D721Med (cell line): Measurements from ENCODE around the gene WDR70.

Experiments
- DNase-seq: peaks from one replicate; pipeline ENCODE4 v3.0.0; 2011; ENCODE audit warnings: low spot score; ENCODE audit not compliant: insufficient read length
- FAIRE-seq: peaks from 2 replicates; lab custom pipeline; 2011; peaks lifted over from hg19 to GRCh38; lab: Jason Lieb, UNC
- TF ChIP-seq, protein P1 (sequence below): IDR thresholded peaks from 2 replicates; pipeline ENCODE4 v1.5.1; 2012; ENCODE audit warnings: mild to moderate bottlenecking, control low read depth; ENCODE audit not compliant: insufficient read depth; ENCODE audit errors: missing control alignments

The WDR70 gene

DNA sequence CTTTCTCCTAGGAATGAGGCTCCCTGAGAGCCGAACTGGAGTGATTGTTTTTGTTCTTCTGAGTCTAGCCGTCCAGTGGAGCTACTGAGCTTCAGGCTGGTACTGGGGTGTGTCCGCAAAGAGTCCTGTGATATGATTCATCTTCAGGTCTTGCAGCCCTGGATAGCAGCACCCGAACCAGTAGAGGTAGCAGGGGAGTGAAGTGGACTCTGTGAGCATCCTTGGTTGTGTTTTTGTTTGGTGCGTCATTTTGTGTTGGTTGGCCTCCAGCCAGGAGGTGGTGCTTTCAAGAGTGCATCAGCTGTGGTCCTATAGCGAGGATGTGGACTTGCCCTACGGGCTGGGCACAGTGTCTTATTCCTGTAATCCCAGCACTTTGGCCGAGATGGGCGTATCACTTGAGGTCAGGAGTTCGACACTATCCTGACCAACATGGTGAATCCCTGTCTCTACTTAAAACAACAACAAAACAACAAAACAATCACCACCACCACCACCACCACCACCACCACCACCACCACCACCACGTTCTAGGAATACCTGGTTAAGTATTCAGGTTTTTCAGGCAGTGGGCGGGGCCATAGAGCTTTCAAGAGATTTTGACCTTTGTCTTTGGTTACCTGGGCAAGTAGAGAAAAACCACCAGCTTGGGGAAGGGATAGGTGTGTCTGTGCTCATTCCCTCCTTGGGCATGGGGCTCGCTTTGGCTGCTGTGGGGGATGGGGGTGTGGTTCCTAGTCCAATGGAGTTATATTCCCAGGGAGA, 154.0 kb downstream of the WDR70 start:
- DNase-seq (no peak), FAIRE-seq (no peak)
- TF ChIP-seq, protein P1, sequence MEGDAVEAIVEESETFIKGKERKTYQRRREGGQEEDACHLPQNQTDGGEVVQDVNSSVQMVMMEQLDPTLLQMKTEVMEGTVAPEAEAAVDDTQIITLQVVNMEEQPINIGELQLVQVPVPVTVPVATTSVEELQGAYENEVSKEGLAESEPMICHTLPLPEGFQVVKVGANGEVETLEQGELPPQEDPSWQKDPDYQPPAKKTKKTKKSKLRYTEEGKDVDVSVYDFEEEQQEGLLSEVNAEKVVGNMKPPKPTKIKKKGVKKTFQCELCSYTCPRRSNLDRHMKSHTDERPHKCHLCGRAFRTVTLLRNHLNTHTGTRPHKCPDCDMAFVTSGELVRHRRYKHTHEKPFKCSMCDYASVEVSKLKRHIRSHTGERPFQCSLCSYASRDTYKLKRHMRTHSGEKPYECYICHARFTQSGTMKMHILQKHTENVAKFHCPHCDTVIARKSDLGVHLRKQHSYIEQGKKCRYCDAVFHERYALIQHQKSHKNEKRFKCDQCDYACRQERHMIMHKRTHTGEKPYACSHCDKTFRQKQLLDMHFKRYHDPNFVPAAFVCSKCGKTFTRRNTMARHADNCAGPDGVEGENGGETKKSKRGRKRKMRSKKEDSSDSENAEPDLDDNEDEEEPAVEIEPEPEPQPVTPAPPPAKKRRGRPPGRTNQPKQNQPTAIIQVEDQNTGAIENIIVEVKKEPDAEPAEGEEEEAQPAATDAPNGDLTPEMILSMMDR, result no peak

DNA sequence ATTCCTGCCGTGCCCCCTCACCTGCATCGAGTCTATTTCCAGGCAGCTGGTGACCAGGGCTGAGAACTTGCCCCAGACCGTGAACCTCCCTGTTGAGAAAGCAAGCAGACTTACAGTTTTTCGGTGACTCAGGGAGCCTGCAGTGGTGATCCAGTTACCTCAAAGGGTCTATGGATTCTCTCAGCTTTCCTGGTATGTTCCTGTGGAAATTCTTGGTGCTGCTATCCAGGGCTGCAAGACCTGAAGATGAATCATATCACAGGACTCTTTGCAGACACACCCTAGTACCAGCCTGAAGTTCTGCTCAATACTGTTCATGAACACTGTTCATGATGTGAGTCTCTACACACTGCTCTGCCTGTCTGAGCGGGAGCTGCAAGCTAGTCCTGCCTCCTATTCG, 154.7 kb downstream of the WDR70 start:
- DNase-seq (no peak), FAIRE-seq (no peak)
- TF ChIP-seq, protein P1, result no peak

DNA sequence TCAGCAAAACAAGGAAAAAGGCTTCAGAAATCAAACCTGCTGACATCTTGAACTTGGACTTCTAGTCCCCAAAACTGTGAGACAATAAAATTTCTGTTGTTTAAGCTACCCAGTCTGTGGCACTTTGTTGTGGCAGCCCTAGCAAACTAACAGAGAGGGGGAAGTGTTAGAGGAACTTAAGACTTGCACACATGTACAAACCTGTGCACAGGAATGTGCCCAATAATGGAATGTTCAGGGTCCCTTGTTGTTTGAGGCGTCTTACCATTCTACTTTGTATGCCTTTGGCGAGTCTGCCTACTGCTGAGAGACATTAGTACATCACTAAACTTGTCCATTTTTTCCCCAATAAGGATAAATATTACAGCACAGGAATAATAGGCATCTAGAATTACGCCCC, 160.3 kb downstream of the WDR70 start:
- TF ChIP-seq, protein P1, result no peak
- DNase-seq, result no peak
- no peak for FAIRE-seq

- no peak for FAIRE-seq
- TF ChIP-seq, protein P1, result no peak
- DNase-seq, result no peak
Measured at GRCh38 chr5:37543216-37543615, 164.1 kb downstream of the WDR70 start.

DNA sequence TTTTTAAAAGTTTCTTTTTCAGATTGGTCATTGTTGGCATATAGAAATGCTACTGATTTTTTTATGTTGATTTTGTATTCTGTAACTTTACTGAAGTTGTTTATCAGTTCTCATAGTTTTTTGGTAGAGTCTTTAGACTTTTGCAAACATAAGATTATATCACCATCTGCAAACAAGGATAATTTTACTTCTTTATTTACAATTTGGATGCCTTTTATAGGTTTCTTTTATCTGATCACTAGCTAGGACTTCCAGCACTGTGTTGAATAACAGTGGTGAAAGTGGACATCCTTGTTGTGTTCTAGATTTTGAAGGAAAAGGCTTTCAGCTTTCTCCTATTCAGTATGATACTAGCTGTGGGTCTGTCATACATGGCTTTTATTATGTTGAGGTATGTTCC, 170.3 kb downstream of the WDR70 start:
- TF ChIP-seq, protein P1, result no peak
- DNase-seq (no peak), FAIRE-seq (no peak)

DNA sequence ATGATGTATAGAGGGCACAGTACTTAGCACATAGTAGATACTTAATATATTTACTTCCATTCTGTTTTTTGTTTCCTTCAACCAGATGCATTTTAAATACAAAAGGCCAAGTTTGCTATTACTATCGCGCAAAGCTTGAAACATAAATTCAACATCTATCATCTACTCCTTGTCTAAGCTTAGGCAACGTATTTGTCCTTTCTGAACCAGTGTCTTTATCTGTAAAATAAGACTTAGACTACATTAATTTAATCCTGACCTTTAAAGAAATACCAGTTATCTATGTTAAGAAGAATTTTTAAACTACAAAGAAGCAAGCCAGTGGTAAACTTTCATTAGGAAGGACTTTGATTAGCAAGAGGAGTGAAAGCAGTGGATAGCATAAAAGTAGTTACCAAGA, 173.0 kb downstream of the WDR70 start:
- TF ChIP-seq, protein P1, result no peak
- no peak for FAIRE-seq
- no peak for DNase-seq
